Daoy (cell line): Measurements from ENCODE around the gene NHS. TPM values are rescaled to one million over a fixed set of nuclear protein-coding genes. Genes with fewer than 3 reads are reported as not detected.
"Not testable (repeated sequence)": the region's sequence is repeated elsewhere in the genome, so short reads cannot be mapped to it uniquely, and the experiment has no call there.

Experiments used
- DNase-seq: peaks from one replicate; pipeline ENCODE4 v3.0.0-alpha.2; 2015; ENCODE audit warnings: low read depth
- total RNA-seq: library from RNA; depleted of rRNA; stranded (reverse); fragments of >200 nt; shearing (Covaris generic); gene quantifications from 2 replicates; pipeline ENCODE4 v1.2.3, GENCODE V29; 2014

Gene NHS
- total RNA-seq, 1 experiment from 2014 or later: 1.3 TPM

- no peak for DNase-seq
Measured at GRCh38 chrX:17496407-17496806, 121.4 kb downstream of the NHS start.

GRCh38 chrX:17497193-17497592 lies 122.2 kb downstream of the NHS start:
- no peak for DNase-seq

GRCh38 chrX:17499512-17499911 lies 124.5 kb downstream of the NHS start:
- no peak for DNase-seq

GRCh38 chrX:17500145-17500579 lies 125.2 kb downstream of the NHS start:
- DNase-seq: peak; percentile 33

- no peak for DNase-seq
Measured at GRCh38 chrX:17501746-17502145, 126.7 kb downstream of the NHS start.

GRCh38 chrX:17506352-17506751 lies 131.4 kb downstream of the NHS start:
- DNase-seq: not testable (repeated sequence)

- no peak for DNase-seq
Measured at GRCh38 chrX:17511556-17511955, 136.6 kb downstream of the NHS start.

- no peak for DNase-seq
Measured at GRCh38 chrX:17519358-17519757, 144.4 kb downstream of the NHS start.

- no peak for DNase-seq
Measured at GRCh38 chrX:17520016-17520615, 145.1 kb downstream of the NHS start.

- DNase-seq: peak; percentile 35
Measured at GRCh38 chrX:17521871-17522693, 147.1 kb downstream of the NHS start.

- no peak for DNase-seq
Measured at GRCh38 chrX:17525266-17525665, 150.3 kb downstream of the NHS start.

GRCh38 chrX:17525762-17526555 lies 151.0 kb downstream of the NHS start:
- DNase-seq: no peak

- DNase-seq: no peak
Measured at GRCh38 chrX:17527135-17527701, 152.2 kb downstream of the NHS start.

- DNase-seq: no peak
Measured at GRCh38 chrX:17527922-17528321, 152.9 kb downstream of the NHS start.

GRCh38 chrX:17529151-17529745 lies 154.2 kb downstream of the NHS start:
- no peak for DNase-seq

- no peak for DNase-seq
Measured at GRCh38 chrX:17531500-17531899, 156.5 kb downstream of the NHS start.

- peak; percentile 32 for DNase-seq
Measured at GRCh38 chrX:17535229-17535628, 160.2 kb downstream of the NHS start.

GRCh38 chrX:17537723-17538243 lies 162.8 kb downstream of the NHS start:
- no peak for DNase-seq

- no peak for DNase-seq
Measured at GRCh38 chrX:17542123-17542522, 167.1 kb downstream of the NHS start.

GRCh38 chrX:17544821-17545220 lies 169.8 kb downstream of the NHS start:
- DNase-seq: no peak

GRCh38 chrX:17546356-17546755 lies 171.4 kb downstream of the NHS start:
- no peak for DNase-seq

- peak; percentile 80 for DNase-seq
Measured at GRCh38 chrX:17547658-17548057, 172.7 kb downstream of the NHS start.
